GM19193 (cell line): ENCODE results near the gene UBA1.

Experiments used
- POLR2A ChIP-seq: IDR thresholded peaks from 4 replicates; pipeline ENCODE4 v1.6.1; 2011; ENCODE audit not compliant: insufficient read depth, insufficient read length; ENCODE audit errors: extremely low read depth

UBA1 gene

GRCh38 chrX:47212381-47213293, 19.0 kb downstream of the UBA1 start:
- no peak for TF ChIP-seq POLR2A

- TF ChIP-seq POLR2A, result no peak
Observed at GRCh38 chrX:47214435-47215077, 20.9 kb downstream of the UBA1 start.

- TF ChIP-seq POLR2A, result no peak
Observed at GRCh38 chrX:47215291-47215900, 21.8 kb downstream of the UBA1 start.

- no peak for TF ChIP-seq POLR2A
Observed at GRCh38 chrX:47216393-47216925, 22.8 kb downstream of the UBA1 start.

DNA sequence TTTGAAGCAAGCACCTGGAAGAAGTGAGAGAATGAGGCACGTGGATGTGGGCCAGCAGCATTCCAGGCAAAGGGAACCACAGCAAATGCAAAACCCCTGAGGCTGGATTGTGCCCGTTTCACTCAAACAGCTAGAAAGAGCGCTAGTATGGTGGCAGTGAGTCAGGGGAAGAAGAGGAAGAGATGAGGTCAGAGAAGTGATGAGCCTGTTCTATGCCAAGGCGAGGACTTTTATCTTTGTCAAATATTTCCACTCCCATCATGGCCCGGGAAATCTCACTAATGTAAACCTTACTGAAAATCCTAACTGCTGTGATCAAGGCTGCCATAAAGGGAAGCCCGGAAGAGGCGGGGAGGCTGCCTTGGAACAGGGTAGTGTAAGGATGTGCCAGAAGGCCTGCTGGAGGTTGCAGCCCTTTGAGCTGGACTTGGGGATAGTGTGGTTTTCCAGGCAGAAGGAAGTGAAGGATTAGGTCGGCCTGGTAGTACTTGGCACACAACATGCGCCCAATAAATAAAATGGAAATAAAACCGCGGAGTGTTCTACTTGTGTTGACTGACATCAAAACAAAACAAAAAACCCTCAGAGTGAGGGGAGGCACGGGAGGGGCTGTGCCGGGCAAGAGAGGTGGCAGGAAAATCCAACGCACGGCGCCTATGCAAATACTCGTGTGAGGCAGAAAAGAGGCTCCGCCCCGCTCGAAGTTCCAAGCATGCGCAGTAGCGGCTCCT, 23.7 kb downstream of the UBA1 start:
- TF ChIP-seq POLR2A, result no peak

DNA sequence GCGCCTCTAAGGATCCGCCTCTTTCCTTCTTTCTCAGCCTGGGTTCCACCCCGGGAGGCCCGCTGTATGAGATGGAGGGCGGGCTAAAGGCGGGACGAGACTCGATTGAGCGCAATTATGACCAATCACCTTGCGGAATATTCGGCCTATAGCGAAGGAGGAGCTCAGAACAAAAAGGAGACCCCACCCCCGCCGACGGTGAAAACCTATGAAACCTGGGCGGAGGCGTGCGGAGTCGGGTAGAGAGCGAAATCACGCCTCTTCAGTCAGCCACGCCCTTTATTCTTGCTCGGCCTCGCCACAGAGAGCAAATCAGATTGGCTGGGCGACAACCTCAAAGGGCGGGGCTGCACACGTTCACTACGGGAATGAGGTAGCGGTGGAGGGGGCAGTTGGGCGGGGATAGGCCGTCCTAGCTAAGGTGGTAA, 24.2 kb downstream of the UBA1 start:
- no peak for TF ChIP-seq POLR2A

- TF ChIP-seq POLR2A, result peak; percentile 85
Observed at GRCh38 chrX:47218280-47218919, 24.8 kb downstream of the UBA1 start, which contains the start of gene CDK16. TSS of gene CDK16 (plus strand) at chrX:47218681. CDS start at chrX:47223558, 4,877 bp downstream.

DNA sequence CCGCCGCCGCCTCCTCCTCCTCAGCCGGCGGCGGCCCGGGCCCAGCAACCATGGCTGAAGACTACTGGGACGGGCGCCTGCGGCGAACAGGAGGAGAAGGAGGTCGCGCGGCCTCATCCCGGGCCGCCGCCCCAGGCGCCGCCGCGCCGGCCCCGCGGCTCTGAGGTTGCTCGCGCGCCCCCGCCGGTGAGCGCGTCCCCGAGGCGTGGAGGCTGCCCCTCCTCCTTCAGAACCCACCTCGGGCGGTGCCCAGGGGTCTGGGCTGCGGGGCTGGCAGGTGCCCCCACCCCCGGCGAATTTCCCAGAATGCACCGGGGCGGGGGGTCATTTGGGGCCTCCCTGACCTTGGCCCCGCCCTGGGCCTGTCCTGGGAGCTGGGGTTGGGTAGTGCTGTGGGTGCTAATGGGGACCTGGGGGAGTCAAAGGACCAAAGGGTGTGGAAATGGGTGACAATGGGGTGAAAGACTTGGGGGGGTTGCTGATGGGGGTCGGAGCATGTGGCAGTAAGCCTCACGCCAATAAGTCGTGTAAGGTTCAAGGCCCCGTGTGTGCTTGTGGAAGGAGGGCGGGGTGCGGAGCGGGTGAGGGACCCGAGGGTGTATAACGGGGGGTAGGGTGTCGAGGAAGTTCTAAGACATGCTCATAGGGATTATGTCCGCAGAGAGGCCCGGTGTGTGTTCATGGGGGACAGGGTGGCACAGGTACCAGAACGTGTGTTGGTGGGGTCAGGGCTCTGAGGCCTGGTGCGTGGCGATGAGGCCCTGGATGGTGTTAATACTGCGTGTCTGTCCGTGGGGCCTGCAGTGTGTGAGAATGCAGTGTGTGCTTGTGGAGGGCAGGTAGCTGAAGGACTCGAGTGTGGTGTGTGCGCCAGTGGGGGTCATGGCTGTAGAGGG, 25.5 kb downstream of the UBA1 start:
- no peak for TF ChIP-seq POLR2A

DNA sequence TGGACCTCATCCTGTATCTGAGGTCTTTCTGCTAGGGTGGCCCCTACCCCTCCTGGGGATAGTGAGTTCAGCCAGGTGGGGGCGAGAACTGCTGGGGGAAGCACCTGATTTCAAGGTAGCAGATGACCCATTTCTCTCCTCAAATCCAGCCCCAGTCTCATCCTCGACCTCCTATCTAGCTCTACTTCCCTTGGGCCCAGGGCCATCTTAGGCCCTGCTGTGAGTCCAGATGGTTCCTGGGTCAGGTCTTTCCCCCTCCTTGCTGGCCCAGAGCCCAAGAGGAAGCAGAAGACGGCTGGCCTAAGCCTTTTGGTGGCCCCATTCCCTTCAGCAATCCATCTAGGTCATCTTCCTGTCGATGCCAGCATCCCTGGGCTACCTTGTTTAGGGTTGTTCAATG, 28.1 kb downstream of the UBA1 start:
- TF ChIP-seq POLR2A, result no peak

GRCh38 chrX:47222751-47223350, 29.2 kb downstream of the UBA1 start:
- no peak for TF ChIP-seq POLR2A

GRCh38 chrX:47223476-47224250, 30.0 kb downstream of the UBA1 start:
- TF ChIP-seq POLR2A, result no peak

DNA sequence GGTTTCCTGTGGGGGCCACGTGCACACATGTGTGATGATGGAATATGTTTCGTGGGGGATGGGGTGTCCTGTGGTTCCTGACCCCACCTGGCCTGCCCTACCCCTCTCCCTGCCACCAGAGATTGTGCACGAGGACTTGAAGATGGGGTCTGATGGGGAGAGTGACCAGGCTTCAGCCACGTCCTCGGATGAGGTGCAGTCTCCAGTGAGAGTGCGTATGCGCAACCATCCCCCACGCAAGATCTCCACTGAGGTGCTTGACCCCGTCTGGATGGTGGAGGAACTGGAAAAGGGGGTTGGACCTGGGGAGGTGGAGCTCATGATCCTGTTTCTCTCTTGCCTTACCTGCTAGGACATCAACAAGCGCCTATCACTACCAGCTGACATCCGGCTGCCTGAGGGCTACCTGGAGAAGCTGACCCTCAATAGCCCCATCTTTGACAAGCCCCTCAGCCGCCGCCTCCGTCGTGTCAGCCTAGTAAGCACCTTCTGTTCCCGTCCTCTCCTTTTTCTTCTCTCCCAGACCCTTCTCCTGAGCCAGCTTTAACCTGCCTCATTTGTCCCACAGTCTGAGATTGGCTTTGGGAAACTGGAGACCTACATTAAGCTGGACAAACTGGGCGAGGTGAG, 30.8 kb downstream of the UBA1 start:
- no peak for TF ChIP-seq POLR2A
